NCI-H226 (cell line): ENCODE data around the gene PPT2.
"Not testable (repeated sequence)": the region's sequence is repeated elsewhere in the genome, so short reads cannot be mapped to it uniquely, and the experiment has no call there.

Experiments used
- DNase-seq: peaks from one replicate; pipeline ENCODE4 v3.0.0-alpha.2; 2015

The PPT2 gene

DNA sequence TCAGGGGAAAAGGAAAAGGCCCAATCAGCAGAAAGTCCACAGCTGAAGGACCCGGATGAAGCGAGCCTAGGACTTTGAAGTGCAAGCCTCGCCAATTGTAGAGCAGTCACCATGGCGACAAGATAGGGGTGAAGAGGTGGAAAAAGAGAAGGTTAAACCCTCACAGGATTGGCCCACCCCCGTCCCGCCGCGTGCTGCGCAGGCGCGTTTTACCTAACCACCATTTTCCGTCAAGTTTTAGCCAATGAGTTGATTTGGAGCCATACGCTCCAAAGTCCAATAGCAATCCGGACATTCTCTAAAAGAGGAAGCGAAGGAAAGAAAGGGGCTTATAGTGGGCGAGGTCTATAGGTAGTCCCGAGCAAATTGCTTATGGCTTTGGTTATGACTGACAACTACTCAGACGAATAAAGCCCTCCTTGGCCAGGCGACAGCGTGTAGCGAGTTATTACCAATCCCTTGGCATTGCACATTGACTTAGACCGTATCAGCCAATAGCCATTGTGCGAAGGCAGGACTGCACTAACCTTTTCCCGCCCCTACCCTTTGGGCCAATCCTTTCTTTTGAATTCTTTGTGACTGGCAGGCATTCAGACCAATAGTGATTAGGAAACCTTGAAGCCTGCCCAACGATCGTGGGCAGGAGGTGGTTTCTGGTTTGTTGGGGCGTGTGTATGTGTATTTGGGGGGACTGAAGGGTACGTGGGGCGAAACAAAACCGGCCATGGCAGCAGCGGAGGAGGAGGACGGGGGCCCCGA lies 24.0 kb downstream of the PPT2 start, which contains the start of gene RNF5:
Gene RNF5 (plus strand): TSS at position 618 of the 759 bp plus-strand sequence. CDS start 107 bp downstream, at position 725.
- peak; percentile 100 for DNase-seq

DNA sequence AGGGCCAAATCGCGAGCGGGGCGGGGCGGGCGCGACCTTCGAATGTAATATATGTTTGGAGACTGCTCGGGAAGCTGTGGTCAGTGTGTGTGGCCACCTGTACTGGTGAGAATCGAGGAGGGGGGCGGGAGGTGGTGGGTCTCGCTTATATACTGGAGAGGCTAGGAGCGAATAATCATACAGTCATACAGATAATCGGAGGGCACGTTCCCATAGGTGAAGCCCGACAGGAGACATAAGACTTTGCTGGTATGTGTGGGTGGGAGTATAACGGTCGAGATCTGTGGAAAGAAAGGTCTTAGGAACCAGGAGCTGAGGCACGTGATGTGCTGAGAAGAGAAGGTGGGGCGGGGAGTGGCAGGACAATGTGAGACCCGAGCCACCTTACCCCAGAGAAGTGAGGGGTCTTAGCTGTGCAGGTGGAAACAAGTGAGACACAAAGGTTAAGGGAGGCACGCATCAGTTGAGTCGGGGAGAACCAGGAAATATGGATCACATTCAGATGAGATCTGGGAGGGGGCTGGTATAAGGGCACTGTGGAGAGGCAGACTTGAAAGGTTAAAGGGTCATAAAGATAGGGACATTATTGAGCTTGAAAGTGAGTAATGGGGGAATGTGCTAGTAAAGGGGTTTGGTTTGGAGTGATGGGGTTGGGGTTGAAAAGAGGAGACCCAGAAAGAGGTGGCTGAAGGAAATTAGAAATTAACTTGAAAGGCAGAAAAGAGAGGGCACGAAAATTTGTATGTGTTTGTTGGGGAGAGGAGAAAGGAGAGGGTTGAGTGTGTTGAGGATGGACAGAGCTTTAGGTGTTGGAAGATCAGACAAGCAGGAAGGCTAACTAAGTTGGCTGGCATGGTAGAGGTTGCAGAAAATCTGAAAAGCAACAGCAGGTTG lies 24.9 kb downstream of the PPT2 start:
- DNase-seq: no peak

DNA sequence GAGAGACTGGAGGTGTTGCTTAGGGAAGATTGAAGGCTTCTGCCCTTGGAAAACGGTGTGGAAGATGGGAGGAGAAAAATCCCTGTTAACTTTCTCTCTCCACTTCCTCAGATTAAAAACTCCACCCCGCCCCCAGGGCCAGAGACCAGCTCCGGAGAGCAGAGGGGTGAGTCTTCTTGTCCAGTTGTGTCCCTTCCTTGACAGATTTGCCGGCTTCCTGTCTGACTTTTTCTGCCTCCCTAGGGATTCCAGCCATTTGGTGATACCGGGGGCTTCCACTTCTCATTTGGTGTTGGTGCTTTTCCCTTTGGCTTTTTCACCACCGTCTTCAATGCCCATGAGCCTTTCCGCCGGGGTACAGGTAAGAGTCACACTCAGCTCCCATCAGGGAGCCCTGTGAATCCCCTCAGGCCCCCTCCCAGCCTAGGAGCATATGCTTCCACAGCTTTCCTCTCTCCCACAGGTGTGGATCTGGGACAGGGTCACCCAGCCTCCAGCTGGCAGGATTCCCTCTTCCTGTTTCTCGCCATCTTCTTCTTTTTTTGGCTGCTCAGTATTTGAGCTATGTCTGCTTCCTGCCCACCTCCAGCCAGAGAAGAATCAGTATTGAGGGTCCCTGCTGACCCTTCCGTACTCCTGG lies 25.9 kb downstream of the PPT2 start:
- DNase-seq: no peak

DNA sequence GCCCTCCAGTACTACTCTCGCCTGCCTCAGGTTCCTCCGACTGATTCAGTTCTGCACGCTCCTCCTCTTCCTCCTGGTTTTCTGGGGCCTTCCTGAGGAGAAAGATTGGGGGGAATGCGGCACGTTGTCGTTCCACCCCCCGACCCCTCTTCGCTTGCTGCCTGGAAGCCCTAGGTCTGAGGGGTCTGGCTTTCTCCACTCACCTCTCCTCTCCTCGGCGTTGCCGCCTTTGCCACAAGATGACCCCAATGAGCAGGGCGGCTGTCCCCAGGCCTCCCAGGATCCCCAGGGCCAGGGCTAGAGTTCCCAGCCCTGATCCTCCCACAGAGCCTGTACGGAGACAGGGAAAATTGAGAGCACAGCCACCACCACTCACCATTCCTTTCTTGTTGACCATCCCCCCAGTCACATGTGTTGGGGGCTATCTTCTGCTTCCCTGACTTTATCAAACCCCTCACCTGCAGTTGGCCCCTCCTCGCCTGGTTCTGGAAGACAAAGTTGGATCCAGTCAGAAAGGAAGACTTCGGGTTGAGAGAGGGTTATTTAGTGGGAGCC lies 27.3 kb downstream of the PPT2 start:
- DNase-seq: no peak

DNA sequence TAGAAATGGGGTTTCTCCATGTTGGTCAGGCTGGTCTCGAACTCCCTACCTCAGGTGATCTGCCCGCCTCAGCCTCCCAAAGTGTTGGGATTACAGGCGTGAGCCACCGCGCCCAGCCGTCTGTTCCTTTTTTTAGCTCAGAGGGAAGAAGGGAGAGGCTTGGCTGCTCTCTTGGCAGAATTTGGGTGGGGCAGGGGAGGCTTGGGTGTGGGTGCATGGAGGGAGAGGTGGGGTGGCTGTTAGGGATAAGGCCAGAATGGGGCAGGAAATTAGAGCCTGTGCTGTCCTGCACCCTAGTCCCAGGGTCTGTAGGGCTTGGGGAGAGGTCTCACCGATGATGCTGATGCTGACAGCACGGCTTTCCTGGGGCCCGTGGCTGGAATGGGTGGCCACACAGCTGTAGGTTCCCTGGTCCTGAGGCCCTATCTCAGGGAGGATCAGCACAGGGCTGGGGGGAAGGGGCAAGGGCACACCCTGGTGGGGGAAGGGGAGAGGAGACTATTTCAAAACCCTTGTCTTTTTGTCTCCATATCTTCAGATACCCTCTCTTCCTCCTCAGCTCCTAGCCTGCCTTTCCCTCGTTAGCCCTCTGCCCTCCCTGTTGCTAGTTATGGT lies 28.1 kb downstream of the PPT2 start:
- no peak for DNase-seq

DNA sequence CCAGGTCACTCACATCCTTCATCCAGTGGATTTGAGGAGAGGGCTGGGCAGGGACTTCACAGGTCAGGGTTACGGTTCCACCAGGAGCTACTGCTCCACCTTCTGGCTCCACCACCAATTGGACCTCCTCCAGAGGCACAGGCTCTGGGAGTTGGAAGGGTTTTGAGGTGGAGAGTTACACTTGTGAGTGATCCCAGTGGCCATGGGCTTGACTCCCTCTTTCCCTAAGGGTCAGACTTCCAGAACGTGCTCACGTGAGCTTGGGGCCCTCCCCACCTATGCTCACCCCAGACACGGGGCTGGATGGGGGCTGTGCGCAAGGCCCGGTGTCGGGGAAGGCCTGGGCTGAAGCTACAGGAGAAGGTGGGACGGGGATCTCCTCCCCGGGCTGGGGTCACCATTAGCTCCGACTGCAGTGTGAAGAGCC lies 28.6 kb downstream of the PPT2 start:
- no peak for DNase-seq

DNA sequence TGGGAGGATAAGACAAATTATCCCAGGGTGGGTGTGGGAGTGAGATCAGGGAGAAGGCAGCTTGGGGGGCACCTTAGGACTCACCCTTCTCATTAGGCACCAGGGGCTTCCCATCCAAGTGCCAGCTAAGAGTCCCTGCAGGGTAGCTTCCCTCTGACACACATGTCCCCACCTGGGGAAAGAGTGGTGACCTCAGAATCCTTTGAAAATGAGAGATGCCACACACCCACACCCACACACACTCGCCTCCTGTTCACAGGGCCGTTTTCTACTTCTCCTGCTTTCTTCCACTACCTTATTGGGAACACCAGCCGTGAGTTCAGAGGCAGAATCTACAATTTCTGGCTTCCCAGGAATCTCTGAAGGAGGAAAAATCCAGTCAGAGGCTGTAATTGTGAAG lies 29.1 kb downstream of the PPT2 start:
- DNase-seq: no peak

DNA sequence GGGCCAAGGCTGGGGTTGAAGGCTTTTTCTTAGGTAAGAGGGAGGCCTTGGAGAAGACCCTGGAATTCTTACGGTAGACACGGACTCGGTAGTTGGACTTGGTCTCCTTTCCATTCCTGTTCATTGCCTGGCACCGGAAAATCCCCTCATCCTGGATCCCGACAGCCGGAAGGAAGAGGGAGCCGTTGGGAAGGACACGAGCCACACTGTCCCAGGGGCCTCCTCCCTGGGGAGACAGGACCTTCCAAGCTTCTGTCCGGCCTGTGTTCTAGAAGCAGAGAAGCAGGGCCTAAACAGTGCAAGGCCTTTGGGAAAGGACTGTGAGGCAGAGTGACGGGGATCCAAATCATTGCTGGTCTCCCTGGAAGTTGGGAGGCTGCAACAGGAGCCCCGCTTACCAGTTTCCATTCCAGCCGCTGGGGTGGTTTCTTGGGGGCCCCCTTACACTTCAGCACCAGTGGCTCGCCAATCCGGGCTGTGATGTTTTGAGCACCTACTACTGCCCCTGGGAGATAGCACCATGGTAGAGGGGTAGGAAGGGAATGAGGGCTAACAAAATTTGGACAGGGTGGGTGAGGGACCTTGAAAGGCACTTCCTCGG lies 29.6 kb downstream of the PPT2 start:
- DNase-seq: no peak

DNA sequence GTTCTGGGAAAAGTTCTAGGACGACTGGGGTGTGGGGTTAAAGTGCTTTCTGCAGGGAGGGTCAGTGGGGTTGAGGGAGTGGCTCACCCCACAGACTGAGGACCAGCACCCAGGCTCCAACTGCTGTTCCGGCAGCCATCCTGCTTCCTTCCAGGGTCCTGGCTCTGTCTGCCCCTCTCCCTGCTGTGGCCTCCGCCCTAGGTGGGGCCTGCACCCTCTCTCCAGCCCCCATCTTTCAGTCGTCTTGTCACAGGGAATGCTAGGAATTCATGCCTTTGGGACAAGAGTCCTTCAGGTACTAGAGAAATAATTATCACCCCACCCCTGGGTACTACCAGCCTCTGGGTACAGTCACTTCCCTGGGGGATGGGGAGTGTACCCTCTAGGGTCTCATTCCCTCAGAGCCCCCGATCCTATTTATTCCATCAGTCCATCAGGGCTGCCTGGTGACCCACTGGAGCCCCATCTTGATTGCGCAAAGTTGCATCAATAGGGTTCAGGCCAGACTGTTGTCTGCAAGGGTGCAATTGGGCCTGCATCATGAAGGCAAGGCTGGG lies 30.2 kb downstream of the PPT2 start, which contains the start of gene AGER:
Gene AGER (minus strand): TSS at position 170 of the 557 bp plus-strand sequence. CDS start 31 bp downstream, at position 139.
- no peak for DNase-seq

DNA sequence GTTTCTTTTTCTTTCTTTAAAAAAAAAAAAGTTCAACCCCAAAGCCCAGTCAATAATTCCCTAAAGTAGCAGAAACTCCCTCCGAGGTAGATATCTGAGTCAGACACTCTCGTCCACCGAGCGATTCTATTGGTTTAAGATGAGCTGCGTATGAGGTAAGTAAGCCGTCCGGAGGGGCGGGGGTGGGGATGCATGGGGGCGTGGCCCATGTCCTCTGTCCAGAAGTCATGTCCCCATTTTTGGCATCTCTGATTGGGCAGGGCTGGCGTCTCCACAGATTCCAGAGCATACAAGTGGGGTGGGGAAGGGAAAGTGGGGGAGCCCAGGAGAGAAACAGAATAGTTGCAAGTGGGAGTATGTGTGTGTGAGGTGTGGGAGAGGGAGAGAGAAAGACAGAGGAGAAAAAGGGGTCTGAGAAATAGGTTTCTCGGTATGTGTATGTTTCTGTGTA lies 31.8 kb downstream of the PPT2 start:
- DNase-seq: peak; percentile 85

DNA sequence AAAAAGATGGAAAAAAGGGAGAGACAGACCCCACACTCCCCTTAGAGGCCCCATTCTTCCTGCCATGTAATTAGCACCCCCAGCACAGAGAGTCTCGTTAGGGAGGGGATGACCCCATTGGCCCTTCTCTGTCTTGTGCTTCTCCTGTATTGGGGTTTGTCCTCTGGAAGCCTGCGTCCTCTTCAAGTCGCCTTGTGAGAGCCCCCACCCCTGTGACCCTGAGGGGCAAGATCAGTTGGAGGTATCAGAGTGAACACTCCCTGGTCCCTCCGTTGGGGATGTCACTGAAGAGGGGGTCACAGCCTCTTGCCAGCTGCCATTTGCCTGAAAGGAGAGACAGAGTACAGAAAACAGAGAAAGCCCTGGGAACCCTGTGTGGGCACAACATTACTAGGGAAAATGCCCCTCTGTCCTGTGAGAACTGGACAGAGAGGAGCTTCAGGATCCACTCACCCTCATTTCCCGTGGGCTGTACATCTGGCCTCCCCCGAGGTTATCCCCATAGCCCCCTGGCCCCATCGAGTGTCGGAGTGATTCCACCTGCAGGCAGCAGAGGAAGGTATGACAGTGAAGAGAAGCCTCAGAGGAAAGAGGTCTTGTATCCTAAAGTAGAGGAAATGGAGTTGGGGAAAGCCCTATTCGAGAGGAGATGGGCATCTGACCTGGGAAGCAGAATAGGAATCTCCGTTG lies 32.4 kb downstream of the PPT2 start:
- DNase-seq: not testable (repeated sequence)

DNA sequence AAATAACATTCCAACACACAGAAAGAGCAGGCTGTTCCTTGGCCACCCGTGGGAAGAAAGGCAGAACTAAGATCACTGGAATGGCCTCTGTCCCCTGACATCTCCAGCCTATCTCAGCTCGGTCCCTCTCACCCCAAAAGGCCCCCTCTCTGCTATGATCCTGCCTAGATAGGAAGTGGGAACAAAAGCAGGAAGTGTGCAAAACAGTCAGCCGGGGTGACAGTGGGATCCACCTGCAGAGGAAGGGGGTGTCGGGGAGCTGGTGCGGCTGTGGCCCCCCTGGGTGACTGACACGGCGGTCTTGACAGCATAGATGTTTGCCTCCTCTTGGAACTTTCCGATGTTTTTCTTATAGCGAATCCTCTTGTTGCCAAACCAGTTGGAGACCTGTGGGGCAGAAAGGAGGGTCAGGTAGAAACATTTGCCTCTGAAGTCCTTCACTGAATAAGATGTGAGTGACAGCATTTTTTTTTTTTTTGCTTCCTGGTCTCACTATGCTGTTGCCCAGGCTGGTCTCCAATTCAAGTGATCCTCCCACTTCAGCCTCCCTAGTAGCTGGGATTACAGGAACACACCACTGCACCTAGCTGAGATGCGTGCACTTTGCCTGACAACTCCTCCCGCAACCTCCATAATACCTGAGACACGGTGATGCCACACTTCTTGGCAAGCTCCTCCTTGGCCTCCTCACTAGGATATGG lies 33.2 kb downstream of the PPT2 start:
- DNase-seq: no peak

DNA sequence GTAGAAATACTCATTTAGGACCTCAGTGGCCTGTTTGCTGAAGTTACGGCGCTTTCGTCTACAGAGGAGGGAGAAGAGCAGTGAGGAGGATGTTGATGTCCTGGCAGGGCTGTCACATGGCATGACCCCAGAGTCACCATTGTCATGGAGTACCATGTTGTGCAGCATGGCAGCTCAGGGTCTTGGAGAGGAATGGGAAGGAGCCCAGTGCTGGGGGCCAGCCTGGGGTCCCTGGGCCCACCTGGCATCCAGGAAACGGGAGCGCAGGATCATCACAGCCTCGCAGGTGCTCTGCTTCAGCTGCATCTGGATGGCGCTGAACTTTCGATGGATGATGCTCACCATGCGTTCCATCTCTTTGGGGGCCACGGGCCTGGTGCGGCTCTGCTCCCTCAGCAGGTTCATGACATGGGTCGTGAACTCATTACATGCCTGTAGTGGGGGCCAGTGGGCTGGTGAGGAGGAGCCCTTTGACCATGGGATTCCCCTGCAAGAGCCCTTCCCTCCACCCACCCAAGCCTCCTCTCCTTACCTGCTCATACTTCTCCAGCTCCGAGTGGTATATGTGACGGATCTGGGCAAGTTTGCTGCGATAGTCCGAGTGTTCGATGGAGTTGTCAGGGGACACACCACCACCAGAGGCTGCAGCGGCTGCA lies 33.9 kb downstream of the PPT2 start:
- not testable (repeated sequence) for DNase-seq

DNA sequence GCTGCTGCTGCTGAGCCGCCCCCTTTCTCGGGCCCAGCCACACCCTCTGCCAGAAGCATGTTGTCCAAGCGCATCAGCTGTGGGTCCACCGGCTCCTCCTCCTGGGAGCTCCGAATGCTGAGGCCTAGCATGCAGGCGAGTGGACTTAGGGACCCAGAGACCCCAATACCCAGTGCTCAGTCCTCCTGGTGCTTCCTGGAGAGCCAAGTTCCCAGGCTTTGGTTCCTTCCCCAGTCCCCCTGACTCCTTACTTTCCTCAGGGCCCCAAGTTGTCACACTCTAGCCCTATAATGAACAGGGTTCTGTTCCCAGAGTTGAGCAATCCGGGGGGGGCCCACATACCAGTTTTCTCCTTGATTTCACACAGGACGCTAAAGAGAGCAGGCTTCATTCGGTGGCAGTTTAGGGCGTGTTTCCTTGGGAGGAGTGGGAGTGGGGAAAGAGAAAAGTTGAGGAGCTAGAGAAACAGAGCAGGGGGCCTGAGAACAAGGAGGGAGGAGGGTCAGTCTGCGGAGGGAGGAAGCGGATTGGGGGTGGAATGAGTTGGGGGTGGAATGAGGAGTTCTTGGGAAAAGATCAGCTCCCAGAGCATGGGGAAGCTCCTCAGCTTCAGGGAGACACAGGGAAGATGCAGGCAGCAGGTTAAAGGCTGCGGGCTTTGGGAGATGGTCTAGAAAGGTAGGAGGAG lies 34.6 kb downstream of the PPT2 start:
- no peak for DNase-seq

DNA sequence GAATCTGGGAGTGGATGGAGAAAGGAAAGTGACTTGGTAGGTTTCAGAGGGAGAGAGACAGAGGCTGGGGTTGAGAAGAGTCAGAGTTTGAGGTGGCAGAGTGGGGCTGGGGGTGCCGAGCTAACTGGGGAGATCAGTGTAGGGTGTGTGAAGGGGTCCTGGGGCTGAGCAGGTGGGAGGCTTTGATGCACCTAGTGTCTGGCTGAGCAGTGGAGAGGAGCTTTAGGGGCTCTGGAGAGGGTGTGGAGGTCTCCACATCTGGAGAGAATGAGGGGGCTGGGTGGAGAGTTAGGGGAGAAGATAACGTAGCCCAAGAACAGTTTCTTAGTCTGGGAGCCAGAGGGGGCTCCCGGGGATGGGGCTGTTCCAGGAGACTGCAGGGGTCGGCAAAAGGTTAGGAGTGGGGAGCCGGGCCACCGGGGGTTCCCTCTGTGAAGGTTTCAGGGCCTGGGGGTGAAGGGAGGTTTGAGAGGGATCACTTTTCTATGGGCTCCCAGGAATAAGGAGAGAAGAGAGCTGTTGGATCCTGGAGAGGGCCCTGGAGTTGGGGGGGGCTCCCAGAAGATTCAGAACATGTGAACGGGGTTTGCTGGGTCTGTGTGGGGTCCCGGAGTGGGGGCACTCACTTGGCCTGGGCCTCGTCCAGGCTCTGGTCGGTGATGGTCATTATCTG lies 35.3 kb downstream of the PPT2 start:
- no peak for DNase-seq

DNA sequence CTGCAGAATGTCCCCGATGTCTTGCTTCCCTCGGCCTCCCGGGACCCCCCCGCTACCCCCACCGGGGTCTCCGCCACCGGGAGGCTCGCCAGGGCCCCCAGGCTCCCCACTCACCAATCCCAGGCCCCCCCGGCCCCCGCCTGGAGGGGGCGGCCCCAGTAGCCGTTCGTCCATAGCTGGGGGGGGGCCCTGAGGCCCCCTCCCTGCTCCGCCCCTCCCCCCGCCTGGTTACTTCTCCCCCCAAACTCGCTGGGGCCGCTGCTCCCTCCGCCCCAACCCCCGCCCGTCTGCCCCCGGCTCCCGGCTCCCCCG lies 35.8 kb downstream of the PPT2 start:
- DNase-seq: no peak

DNA sequence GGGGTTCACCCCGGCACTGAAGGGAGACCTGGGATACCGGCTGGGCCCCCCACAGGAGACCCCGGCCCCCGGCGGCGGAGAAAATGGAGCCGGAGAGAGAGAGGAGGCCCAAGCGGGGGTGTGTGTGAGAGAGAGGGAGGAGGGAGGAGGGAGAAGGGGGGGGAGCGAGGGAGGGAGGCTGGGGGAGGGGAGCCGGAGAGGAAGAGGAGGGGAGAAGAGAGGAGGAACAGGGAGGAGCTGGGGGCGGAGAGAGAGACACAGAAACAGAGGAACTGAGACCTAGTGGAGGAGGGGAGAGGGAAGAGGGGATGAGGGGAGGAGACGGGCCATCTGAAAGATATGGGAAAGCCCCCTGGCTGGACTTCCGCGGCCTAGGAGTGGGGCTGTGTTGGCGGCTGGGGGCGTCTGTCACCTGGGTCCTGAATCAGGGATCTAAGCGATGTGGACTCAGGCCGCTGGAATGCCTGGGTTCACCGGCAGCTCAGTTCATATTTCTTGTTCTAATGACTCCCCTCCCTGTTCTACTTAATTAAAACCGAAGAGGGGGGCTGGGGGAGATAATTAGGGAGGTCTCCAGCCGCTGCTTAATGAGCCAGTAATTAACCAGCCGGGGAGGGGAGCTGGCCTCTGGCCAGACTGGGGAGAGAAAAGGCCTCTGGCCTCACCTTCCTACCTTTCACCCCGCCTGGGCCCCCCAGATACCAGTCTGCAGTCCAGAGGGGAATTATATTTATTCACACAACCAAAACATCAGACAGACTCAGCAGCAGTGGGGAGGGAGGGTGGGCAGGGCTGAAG lies 36.3 kb downstream of the PPT2 start, which contains the start of gene PBX2:
Gene PBX2 (minus strand): TSS at position 149 of the 798 bp plus-strand sequence. CDS start 287 bp downstream, outside the sequence.
- DNase-seq: peak; percentile 67
